OCI-LY7 (cell line): ENCODE data around the gene KRTAP5-4.

Source experiments
- CTCF ChIP-seq: fragments of 200-600 bp; sonication (generic); conservative IDR thresholded peaks from 2 replicates; pipeline ENCODE4 v1.5.1; 2014; ENCODE audit warnings: mild to moderate bottlenecking, antibody characterized with exemption, low read length, moderate library complexity, mixed read lengths
- EZH2phosphoT487 ChIP-seq: fragments of 200-600 bp; sonication (generic); IDR thresholded peaks from 2 replicates; pipeline ENCODE4 v1.6.1; 2018; ENCODE audit warnings: low read depth, borderline replicate concordance, mild to moderate bottlenecking, mixed run types, antibody characterized with exemption, low read length, moderate library complexity, mixed read lengths

GRCh38 chr11:1598816-1599215 is 23.1 kb downstream of the KRTAP5-4 start:
- TF ChIP-seq CTCF: no peak
- TF ChIP-seq EZH2phosphoT487: no peak
